Measurements from ENCODE around the gene ABCD2. TPM values are rescaled to one million over a fixed set of nuclear protein-coding genes. Genes with fewer than 3 reads are reported as not detected.
A peak's percentile ranks its signal among the peaks of the same experiment; 100 is the strongest.

The ABCD2 gene
- total and polyA plus RNA-seq, 8 donors: 0.08 to 0.52 (median 0.13) TPM

DNA sequence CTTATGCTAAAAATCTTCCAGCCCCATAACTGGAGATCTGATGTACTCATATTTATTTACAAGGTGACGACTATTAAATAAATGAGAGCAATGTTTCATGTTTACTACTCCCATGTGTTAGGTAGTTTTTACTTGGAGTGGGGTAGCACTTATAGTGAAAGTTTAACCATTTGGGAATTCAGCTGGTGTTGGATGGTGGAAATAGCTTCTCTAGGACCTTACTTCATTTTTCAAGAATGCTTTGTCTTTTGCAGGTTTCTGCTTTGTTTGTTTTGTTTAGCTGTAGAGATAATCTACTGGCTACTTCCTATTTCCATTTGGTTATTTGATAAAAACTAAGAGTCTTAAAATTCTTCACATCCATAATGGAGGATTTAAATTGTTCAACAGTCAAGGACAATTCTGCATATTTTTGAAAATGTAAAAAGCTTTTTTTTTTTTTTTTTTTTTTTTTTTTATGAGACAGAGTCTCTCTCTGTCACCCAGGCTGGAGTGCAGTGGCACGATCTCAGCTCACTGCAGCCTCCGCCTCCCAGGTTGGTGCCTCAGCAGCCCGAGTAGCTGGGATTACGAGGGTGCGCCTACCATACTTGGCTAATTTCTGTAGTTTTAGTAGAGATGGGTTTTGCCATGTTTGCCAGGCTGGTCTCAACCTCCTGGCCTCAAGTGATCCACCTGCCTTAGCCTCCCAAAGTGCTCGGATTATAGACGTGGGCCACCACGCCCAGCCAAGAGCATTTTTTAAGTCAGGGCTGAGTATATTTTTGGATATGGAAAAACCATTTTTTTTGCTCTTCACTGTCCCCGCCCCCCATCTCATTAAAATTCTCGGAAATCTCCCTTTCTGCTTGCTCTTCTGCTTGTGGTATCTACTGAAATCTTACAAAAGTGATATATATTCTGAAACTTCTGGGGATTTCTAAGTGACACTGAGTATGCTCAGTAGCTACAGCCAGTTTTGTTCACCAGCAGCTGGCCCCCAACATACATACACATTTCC, 1.4 kb upstream of the ABCD2 start:
- ATAC-seq: peak; percentile 6
- peak overlapping the region; percentile 31 to 34 for H3K4me3 ChIP-seq
- TF ChIP-seq, protein P1, sequence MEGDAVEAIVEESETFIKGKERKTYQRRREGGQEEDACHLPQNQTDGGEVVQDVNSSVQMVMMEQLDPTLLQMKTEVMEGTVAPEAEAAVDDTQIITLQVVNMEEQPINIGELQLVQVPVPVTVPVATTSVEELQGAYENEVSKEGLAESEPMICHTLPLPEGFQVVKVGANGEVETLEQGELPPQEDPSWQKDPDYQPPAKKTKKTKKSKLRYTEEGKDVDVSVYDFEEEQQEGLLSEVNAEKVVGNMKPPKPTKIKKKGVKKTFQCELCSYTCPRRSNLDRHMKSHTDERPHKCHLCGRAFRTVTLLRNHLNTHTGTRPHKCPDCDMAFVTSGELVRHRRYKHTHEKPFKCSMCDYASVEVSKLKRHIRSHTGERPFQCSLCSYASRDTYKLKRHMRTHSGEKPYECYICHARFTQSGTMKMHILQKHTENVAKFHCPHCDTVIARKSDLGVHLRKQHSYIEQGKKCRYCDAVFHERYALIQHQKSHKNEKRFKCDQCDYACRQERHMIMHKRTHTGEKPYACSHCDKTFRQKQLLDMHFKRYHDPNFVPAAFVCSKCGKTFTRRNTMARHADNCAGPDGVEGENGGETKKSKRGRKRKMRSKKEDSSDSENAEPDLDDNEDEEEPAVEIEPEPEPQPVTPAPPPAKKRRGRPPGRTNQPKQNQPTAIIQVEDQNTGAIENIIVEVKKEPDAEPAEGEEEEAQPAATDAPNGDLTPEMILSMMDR (IDR thresholded peaks at IDR 0.05): no peak
- H3K27me3 ChIP-seq: no peaks in the 10 kb centered on the region
- peak in 2 of 4 donors; percentile 0 to 14 for DNase-seq
- H3K36me3 ChIP-seq: no peaks in the 10 kb centered on the region
- intact Hi-C loops (cut with DNase I): no loop called here
- peak overlapping the region; percentile 14 to 58 for H3K27ac ChIP-seq
- peaks cover 0 to 6% of the 10 kb centered on the region in 2 donors for H3K4me1 ChIP-seq
- H3K9me3 ChIP-seq: no peaks in the 10 kb centered on the region

DNA sequence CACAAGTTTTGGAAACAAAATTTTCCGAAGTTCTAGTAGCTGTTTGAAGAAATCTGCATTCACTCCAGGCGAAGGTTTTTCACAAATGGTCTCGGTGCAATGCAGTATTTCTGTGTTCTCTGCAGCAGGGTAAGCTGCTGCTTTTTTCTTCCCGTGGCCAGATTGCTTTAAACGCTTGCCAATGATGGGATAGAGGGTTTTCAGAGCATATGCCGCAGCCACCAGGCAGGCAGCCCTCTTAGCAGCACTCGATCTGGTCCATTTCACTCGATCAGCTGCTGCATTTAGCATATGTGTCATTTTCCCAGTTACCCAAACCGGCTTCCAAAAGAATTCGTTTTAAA, 315 bp downstream of the ABCD2 start:
- peak overlapping the region; percentile 14 to 58 for H3K27ac ChIP-seq
- ATAC-seq (peak; percentile 36), DNase-seq (no peak)
- intact Hi-C loops (cut with DNase I): no loop called here
- no peaks in the 10 kb centered on the region for H3K36me3 ChIP-seq
- TF ChIP-seq, protein P1 (IDR thresholded peaks at IDR 0.05): no peak
- no peaks in the 10 kb centered on the region for H3K9me3 ChIP-seq
- H3K4me3 ChIP-seq: peak overlapping the region; percentile 31 to 34
- H3K4me1 ChIP-seq: peaks cover 0 to 6% of the 10 kb centered on the region in 2 donors
- H3K27me3 ChIP-seq: no peaks in the 10 kb centered on the region

DNA sequence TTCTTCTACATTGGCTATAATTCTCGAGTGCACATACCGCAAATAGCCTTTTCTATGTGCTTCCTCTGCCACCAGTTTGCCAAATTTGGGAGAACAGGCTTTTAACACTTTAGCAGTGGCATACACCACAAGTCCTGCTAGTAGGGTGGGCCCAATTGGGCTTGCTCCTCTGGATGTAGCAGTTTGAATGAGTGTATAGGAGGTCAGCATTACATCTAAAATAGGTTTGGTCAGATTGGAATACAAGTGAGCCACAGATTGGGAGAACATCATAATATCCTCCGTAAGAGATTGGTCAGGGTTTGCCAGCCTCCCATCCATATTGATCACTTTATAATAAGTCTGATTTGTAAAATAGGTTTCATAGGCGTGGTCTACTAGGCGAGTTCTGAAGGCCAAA, 902 bp downstream of the ABCD2 start:
- H3K27me3 ChIP-seq: no peaks in the 10 kb centered on the region
- DNase-seq: no peak
- TF ChIP-seq, protein P1 (IDR thresholded peaks at IDR 0.05): no peak
- no peak overlapping the region for H3K27ac ChIP-seq
- H3K4me1 ChIP-seq: peaks cover 0 to 6% of the 10 kb centered on the region in 2 donors
- no peaks in the 10 kb centered on the region for H3K36me3 ChIP-seq
- peak overlapping the region in 1 of 2 donors; percentile 34 for H3K4me3 ChIP-seq
- H3K9me3 ChIP-seq: no peaks in the 10 kb centered on the region
- ATAC-seq: no peak
- intact Hi-C loops (cut with DNase I): no loop called here

DNA sequence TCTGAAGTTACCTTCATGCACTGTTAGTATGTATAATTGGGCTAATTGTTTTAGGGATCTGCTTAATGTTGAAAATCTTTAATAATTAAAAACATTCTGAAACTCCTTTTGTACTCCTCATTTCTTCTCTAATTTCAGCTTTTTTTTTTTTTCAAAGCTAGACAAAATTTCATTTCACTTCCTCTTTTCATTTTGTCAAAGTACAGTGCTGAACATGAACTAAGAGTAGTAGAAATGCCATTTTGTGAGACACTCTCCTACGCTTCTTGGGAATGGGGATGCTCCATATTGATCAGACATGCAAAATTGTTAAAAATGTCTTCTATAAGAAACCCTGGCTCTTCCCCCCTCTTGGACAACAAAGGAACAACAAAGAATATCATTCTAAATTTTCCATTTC, 1.7 kb downstream of the ABCD2 start:
- ATAC-seq (no peak), DNase-seq (no peak)
- intact Hi-C loops (cut with DNase I): no loop called here
- H3K4me1 ChIP-seq: peaks cover 0 to 6% of the 10 kb centered on the region in 2 donors
- no peaks in the 10 kb centered on the region for H3K27me3 ChIP-seq
- H3K36me3 ChIP-seq: no peaks in the 10 kb centered on the region
- no peak overlapping the region for H3K4me3 ChIP-seq
- H3K27ac ChIP-seq: no peak overlapping the region
- no peaks in the 10 kb centered on the region for H3K9me3 ChIP-seq
- TF ChIP-seq, protein P1 (IDR thresholded peaks at IDR 0.05): no peak

DNA sequence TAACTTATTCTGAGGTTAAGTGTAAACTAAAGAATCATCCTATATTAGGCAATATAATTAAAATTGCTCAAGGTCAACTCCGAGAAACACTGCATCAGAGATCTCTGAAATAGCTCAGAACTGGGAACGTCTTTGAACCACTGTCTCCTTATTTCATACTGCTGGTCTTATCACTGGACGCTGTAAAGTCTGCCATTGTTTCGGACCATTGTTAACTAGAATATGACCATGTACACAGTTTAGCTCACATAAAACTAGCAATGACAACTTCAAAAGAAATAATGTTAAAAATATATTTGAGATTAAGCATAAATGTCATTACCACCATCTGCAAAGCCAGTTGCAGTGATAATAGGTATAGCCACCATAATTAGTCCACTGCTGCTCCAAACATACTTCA, 2.9 kb downstream of the ABCD2 start:
- Histone ChIP-seq H3K36me3 (no peaks in the 10 kb centered on the region), H3K27me3 (no peaks in the 10 kb centered on the region), H3K4me3 (no peak overlapping the region), H3K27ac (no peak overlapping the region), H3K4me1 (peaks cover 0 to 6% of the 10 kb centered on the region in 2 donors), H3K9me3 (no peaks in the 10 kb centered on the region)
- no peak for DNase-seq
- ATAC-seq: no peak
- intact Hi-C loops (cut with DNase I): no loop called here
- TF ChIP-seq, protein P1 (IDR thresholded peaks at IDR 0.05): no peak

Measured in left lung (tissue), 10 donors.